GM12878 (cell line): ENCODE data around the gene TOMM40. TPM values are rescaled to one million over a fixed set of nuclear protein-coding genes. Genes with fewer than 3 reads are reported as not detected.

Experiments used
- CBFB ChIP-seq: IDR thresholded peaks from 2 replicates; pipeline ENCODE4 v1.6.1; 2016; ENCODE audit warnings: antibody characterized with exemption, low read depth
- EZH2 ChIP-seq: IDR thresholded peaks from 2 replicates; pipeline ENCODE4 v1.6.1; 2012; ENCODE audit warnings: low read depth, mild to moderate bottlenecking, control low read depth, inconsistent platforms, low read length, borderline replicate concordance; ENCODE audit not compliant: control insufficient read depth
- IRF4 ChIP-seq: IDR thresholded peaks from 2 replicates; pipeline ENCODE4 v1.6.1; 2011; ENCODE audit warnings: low read depth, low read length
- SMAD5 ChIP-seq: IDR thresholded peaks from 2 replicates; pipeline ENCODE4 v1.6.1; 2016; ENCODE audit warnings: antibody characterized with exemption, low read depth
- polyA plus RNA-seq, 11 experiments: library from polyadenylated mRNA; depleted of rRNA in 4 of 11; unstranded in 6 of 11; stranded (reverse) in 5 of 11; fragments of >200 nt; fragmentation: Nextera tagmentation in 4 of 11; fragmentation: Illumina TruSeq in 1 of 11; extraction: Ambion mirVana in 4 of 11; extraction: Trizol in 1 of 11; gene quantifications; 1 replicate in 1 of 11; 2 replicates in 10 of 11; pipeline versions ENCODE4 v1.2.1 to v1.2.3, GENCODE V29; 2011 to 2016; ENCODE audit warnings: inconsistent platforms in 2 of 11, missing spikeins in 2 of 11, low read depth in 1 of 11
- total RNA-seq, 4 experiments: library from RNA; depleted of rRNA in 3 of 4; stranded (reverse); fragments of >200 nt in 3 of 4; fragmentation: Illumina TruSeq in 1 of 4; extraction: Trizol in 1 of 4; gene quantifications; 2 replicates each; pipeline versions ENCODE4 v1.2.1 to v1.2.3, GENCODE V29; 2013 to 2021
- TF ChIP-seq, protein P1 (sequence below): IDR thresholded peaks from 2 replicates; pipeline ENCODE4 v1.6.1; 2011; ENCODE audit warnings: borderline replicate concordance, low read depth, mild to moderate bottlenecking, moderate library complexity, mixed read lengths, low read length; ENCODE audit not compliant: insufficient read depth; ENCODE audit errors: extremely low read length
- TF ChIP-seq, protein P2 (sequence below): fragments of 450-650 bp; IDR thresholded peaks from 2 replicates; pipeline ENCODE4 v1.6.1; 2016; ENCODE audit warnings: mild to moderate bottlenecking
- TF ChIP-seq, protein P3 (sequence below): fragments of 450-650 bp; IDR thresholded peaks from 2 replicates; pipeline ENCODE4 v1.6.1; 2017; ENCODE audit warnings: mild to moderate bottlenecking, moderate library complexity

Gene TOMM40
- total and polyA plus RNA-seq, 10 of the 15 experiments (the other 5 are each of a cell fraction or from before 2014, with no cell fraction given) = 0.85 to 221 (median 99.9) TPM

DNA sequence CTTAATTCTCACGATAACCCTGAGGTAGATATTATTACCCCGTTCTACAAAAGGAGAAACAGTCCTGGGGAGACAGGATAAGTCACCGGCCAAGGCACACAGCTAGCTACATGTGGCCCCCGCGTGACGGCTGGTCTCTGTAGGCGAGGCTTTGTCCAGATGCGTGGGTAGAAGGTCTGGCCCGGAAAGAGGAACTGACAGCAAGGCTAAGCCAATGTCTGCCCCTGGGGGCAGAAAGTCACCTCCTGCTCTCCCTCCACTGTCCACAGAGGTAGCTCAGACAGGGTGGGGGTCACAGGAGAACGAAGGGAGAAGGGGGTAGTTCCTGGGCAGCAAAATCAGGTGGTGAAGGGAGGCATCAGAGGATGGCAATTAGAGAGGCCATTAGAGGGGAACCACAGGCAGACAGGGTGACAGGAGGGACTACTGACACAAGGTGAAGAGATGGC is 52.8 kb downstream of the TOMM40 start (continued):
- TF ChIP-seq EZH2 = no peak
- TF ChIP-seq SMAD5 = no peak
- TF ChIP-seq IRF4 = 0 out of 2 replicates have a peak, but pooled peaks have one; percentile 39
- TF ChIP-seq, protein P1, sequence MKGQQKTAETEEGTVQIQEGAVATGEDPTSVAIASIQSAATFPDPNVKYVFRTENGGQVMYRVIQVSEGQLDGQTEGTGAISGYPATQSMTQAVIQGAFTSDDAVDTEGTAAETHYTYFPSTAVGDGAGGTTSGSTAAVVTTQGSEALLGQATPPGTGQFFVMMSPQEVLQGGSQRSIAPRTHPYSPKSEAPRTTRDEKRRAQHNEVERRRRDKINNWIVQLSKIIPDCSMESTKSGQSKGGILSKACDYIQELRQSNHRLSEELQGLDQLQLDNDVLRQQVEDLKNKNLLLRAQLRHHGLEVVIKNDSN = peak; percentile 29
- TF ChIP-seq, protein P2, sequence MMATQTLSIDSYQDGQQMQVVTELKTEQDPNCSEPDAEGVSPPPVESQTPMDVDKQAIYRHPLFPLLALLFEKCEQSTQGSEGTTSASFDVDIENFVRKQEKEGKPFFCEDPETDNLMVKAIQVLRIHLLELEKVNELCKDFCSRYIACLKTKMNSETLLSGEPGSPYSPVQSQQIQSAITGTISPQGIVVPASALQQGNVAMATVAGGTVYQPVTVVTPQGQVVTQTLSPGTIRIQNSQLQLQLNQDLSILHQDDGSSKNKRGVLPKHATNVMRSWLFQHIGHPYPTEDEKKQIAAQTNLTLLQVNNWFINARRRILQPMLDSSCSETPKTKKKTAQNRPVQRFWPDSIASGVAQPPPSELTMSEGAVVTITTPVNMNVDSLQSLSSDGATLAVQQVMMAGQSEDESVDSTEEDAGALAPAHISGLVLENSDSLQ = peak; percentile 82
- TF ChIP-seq, protein P3, sequence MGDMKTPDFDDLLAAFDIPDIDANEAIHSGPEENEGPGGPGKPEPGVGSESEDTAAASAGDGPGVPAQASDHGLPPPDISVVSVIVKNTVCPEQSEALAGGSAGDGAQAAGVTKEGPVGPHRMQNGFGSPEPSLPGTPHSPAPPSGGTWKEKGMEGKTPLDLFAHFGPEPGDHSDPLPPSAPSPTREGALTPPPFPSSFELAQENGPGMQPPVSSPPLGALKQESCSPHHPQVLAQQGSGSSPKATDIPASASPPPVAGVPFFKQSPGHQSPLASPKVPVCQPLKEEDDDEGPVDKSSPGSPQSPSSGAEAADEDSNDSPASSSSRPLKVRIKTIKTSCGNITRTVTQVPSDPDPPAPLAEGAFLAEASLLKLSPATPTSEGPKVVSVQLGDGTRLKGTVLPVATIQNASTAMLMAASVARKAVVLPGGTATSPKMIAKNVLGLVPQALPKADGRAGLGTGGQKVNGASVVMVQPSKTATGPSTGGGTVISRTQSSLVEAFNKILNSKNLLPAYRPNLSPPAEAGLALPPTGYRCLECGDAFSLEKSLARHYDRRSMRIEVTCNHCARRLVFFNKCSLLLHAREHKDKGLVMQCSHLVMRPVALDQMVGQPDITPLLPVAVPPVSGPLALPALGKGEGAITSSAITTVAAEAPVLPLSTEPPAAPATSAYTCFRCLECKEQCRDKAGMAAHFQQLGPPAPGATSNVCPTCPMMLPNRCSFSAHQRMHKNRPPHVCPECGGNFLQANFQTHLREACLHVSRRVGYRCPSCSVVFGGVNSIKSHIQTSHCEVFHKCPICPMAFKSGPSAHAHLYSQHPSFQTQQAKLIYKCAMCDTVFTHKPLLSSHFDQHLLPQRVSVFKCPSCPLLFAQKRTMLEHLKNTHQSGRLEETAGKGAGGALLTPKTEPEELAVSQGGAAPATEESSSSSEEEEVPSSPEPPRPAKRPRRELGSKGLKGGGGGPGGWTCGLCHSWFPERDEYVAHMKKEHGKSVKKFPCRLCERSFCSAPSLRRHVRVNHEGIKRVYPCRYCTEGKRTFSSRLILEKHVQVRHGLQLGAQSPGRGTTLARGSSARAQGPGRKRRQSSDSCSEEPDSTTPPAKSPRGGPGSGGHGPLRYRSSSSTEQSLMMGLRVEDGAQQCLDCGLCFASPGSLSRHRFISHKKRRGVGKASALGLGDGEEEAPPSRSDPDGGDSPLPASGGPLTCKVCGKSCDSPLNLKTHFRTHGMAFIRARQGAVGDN = peak; percentile 76
- TF ChIP-seq CBFB = no peak
